ENCODE measurements around the gene CACNB1. TPM values are rescaled to one million over a fixed set of nuclear protein-coding genes. Genes with fewer than 3 reads are reported as not detected.

CACNB1 gene
- total and polyA plus RNA-seq, 12 donors = 0.85 to 28.8 (median 5.6) TPM

DNA sequence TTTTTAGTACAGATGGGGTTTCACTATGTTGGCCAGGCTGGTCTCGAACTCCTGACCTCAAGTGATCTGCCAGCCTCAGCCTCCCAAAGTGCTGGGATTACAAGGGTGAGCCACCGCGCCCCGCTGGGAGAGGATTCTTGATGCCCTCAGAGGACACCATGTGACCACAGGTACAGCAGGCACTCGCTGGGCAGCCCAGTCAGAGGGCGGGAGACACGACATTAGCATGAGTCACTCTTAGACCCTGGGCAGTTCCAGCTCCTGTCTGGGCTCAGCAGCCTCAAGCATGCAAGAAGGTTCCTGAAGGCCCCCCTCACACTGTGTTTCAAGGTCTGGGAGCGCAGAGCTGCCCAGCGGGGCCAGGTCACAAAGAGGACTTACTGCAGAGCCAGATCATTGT lies 16.4 kb upstream of the CACNB1 start:
- Histone ChIP-seq H3K9me3 (replicated peaks in 1 of 3) (no peaks in the 10 kb centered on the region), H3K27me3 (no peaks in the 10 kb centered on the region), H3K4me1 (replicated peaks in 1 of 2) (peaks cover 8 to 20% of the 10 kb centered on the region in 2 donors), H3K36me3 (replicated peaks in 1 of 2) (no peaks in the 10 kb centered on the region), H3K4me3 (no peak overlapping the region), H3K27ac (peak overlapping the region in 1 of 5 donors; percentile 34)
- 40 to 52% (median 43%) methylated on average over 3 to 9 of the region's 9 CpGs for WGBS, 4 donors
- DNase-seq = peak; percentile 80 to 91 (median 88)
- intact Hi-C loops (cut with DNase I) = no loop called here
- TF ChIP-seq, protein P1, sequence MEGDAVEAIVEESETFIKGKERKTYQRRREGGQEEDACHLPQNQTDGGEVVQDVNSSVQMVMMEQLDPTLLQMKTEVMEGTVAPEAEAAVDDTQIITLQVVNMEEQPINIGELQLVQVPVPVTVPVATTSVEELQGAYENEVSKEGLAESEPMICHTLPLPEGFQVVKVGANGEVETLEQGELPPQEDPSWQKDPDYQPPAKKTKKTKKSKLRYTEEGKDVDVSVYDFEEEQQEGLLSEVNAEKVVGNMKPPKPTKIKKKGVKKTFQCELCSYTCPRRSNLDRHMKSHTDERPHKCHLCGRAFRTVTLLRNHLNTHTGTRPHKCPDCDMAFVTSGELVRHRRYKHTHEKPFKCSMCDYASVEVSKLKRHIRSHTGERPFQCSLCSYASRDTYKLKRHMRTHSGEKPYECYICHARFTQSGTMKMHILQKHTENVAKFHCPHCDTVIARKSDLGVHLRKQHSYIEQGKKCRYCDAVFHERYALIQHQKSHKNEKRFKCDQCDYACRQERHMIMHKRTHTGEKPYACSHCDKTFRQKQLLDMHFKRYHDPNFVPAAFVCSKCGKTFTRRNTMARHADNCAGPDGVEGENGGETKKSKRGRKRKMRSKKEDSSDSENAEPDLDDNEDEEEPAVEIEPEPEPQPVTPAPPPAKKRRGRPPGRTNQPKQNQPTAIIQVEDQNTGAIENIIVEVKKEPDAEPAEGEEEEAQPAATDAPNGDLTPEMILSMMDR (IDR thresholded peaks at IDR 0.05) = no peak
- TF ChIP-seq POLR2A (IDR thresholded peaks at IDR 0.05) = no peak

DNA sequence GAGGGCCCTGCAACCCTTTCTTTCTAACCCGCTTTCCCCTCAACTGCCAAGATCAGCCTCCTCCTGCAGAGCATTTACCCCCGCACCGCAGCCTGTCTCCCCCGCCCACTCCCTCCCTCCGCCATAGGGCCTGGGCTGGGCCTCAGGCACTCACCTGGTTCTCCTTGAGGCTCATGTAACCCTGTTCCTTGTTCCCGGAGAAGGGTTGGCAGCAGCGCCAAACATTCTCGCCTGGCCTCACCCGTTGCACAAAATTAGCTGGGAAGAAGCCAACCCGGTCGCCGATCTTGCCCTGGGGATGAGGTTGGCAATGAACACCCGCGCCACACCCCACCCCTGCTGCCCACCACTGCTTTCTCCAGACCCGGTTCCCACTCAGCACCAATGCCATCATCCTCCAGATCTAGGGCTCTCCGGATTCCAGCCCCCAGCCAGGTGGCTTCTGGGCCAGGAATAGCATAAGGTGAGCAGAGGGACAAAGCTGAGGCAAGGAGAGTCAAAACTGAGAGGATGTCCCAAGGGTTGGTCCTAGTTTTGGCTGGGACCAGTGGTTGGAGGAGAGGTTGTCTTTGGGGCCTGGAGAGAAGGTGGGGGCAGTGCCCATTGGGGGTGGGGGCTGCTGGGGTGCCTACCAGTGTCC lies 15.5 kb upstream of the CACNB1 start:
- WGBS, 4 donors = 64 to 78% (median 73%) methylated on average over 13 to 16 of the region's 16 CpGs
- no peak for TF ChIP-seq POLR2A (IDR thresholded peaks at IDR 0.05)
- no peaks in the 10 kb centered on the region for H3K27me3 ChIP-seq
- peak overlapping the region in 2 of 5 donors; percentile 8 to 16 for H3K27ac ChIP-seq
- H3K4me3 ChIP-seq = no peak overlapping the region
- peaks cover 8 to 22% of the 10 kb centered on the region in 2 donors for H3K4me1 ChIP-seq (replicated peaks in 1 of 2)
- intact Hi-C loops (cut with DNase I) = no loop called here
- H3K9me3 ChIP-seq (replicated peaks in 1 of 3) = no peaks in the 10 kb centered on the region
- peak in 1 of 7 donors; percentile 32 for DNase-seq
- no peaks in the 10 kb centered on the region for H3K36me3 ChIP-seq (replicated peaks in 1 of 2)

DNA sequence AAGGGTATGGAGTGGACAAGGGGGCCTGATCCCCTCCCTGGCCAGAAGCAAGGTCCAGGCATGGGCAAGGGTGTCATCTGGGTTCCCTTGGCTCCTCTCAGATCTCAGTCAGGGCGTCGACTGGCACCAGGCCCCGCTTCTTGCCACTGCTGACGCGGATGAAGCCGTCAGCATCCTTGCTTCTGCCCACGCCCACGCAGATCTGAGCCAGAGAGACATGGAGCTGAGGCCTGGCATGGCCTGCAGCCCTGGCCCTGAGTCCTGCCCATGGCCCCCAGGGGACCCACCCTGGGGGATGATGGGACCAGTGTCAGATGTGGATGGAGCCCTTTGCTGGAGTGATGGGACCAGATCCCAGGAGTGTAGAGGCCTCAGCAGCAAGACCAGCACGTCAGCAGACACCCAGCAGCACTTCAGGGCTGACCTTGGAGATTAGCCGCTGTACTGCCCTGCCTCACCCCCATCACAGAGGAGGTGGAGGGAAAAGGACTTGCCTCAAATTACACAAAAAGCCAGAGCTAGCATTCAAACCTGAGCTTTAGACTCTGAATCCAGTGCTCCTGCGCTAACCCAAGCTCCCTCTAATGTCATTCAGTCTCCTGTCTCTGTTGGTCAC lies 14.8 kb upstream of the CACNB1 start:
- Histone ChIP-seq H3K9me3 (replicated peaks in 1 of 3) (no peaks in the 10 kb centered on the region), H3K36me3 (replicated peaks in 1 of 2) (no peaks in the 10 kb centered on the region), H3K27me3 (no peaks in the 10 kb centered on the region), H3K4me3 (no peak overlapping the region), H3K4me1 (replicated peaks in 1 of 2) (peaks cover 8 to 22% of the 10 kb centered on the region in 2 donors), H3K27ac (peak overlapping the region in 2 of 5 donors; percentile 8 to 16)
- intact Hi-C loops (cut with DNase I) = no loop called here
- peak in 4 of 7 donors; percentile 38 to 69 (median 56) for DNase-seq
- 62 to 69% (median 64%) methylated on average over 3 to 11 of the region's 11 CpGs for WGBS, 4 donors
- TF ChIP-seq POLR2A (IDR thresholded peaks at IDR 0.05) = no peak
- TF ChIP-seq, protein P1 (IDR thresholded peaks at IDR 0.05) = no peak

DNA sequence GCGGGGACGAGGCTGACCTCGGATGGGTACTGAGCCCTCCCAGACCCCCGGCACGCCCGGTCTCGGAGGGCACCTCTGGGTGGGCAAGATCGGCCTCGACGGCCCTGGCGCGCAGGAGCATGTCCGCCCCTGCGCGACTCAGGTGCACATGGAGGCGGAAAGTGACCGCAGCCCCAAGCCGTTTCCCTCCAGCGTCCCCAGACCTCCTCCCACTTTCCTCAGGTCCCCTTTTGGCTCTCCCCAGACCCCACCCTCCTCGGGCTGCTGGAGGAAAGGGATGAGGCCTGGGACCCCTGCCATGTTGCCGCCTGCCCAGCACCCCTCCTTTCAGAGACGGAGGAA lies 12.6 kb upstream of the CACNB1 start:
- H3K4me3 ChIP-seq = peak overlapping the region in 1 of 4 donors; percentile 43
- H3K27ac ChIP-seq = peak overlapping the region in 2 of 5 donors; percentile 49 to 72
- H3K4me1 ChIP-seq (replicated peaks in 1 of 2) = peaks cover 8 to 22% of the 10 kb centered on the region in 2 donors
- no peaks in the 10 kb centered on the region for H3K27me3 ChIP-seq
- no peak for DNase-seq
- TF ChIP-seq, protein P1 (IDR thresholded peaks at IDR 0.05) = no peak
- no peak for TF ChIP-seq POLR2A (IDR thresholded peaks at IDR 0.05)
- intact Hi-C loops (cut with DNase I) = no loop called here
- no peaks in the 10 kb centered on the region for H3K9me3 ChIP-seq (replicated peaks in 1 of 3)
- peaks cover 0 to 2% of the 10 kb centered on the region in 2 donors for H3K36me3 ChIP-seq (replicated peaks in 1 of 2)
- WGBS, 4 donors = 15 to 41% (median 32%) methylated on average over 5 to 22 of the region's 22 CpGs

All from adrenal gland (tissue), 12 donors.